ENCODE data around the gene COA3. TPM values are rescaled to one million over a fixed set of nuclear protein-coding genes. Genes with fewer than 3 reads are reported as not detected.

COA3 gene
- total RNA-seq, 1 donor from 2014 or later = 51.2 TPM

- H3K4me3 Mint-ChIP-seq (ENCODE audit: low read depth) = no peak overlapping the region
- no peaks in the 10 kb centered on the region for H3K9me3 Mint-ChIP-seq
- no peak for DNase-seq (ENCODE audit: low spot score)
- intact Hi-C loops (cut with micrococcal nuclease) = loop anchor here (5.0 kb wide), 1 partner anchor 106 kb away; the partner anchor contains the start of gene PLEKHH3
- H3K36me3 Mint-ChIP-seq (ENCODE audit: low read depth) = peaks cover 13% of the 10 kb centered on the region
- peaks cover 11% of the 10 kb centered on the region for H3K4me1 Mint-ChIP-seq (ENCODE audit: low read depth)
- peaks cover 62% of the 10 kb centered on the region for H3K27me3 Mint-ChIP-seq (ENCODE audit: low read depth)
- H3K27ac Mint-ChIP-seq = no peak overlapping the region
Measured at GRCh38 chr17:42783062-42783790, 15.3 kb downstream of the COA3 start.

GRCh38 chr17:42782166-42783061, 16.1 kb downstream of the COA3 start:
- H3K9me3 Mint-ChIP-seq = no peaks in the 10 kb centered on the region
- H3K4me3 Mint-ChIP-seq (ENCODE audit: low read depth) = no peak overlapping the region
- H3K27me3 Mint-ChIP-seq (ENCODE audit: low read depth) = peaks cover 55% of the 10 kb centered on the region
- peaks cover 20% of the 10 kb centered on the region for H3K36me3 Mint-ChIP-seq (ENCODE audit: low read depth)
- H3K4me1 Mint-ChIP-seq (ENCODE audit: low read depth) = peaks cover 11% of the 10 kb centered on the region
- intact Hi-C loops (cut with micrococcal nuclease) = loop anchor here (5.0 kb wide), 1 partner anchor 105 kb away; the partner anchor contains the start of gene PLEKHH3
- DNase-seq (ENCODE audit: low spot score) = no peak
- no peak overlapping the region for H3K27ac Mint-ChIP-seq

DNA sequence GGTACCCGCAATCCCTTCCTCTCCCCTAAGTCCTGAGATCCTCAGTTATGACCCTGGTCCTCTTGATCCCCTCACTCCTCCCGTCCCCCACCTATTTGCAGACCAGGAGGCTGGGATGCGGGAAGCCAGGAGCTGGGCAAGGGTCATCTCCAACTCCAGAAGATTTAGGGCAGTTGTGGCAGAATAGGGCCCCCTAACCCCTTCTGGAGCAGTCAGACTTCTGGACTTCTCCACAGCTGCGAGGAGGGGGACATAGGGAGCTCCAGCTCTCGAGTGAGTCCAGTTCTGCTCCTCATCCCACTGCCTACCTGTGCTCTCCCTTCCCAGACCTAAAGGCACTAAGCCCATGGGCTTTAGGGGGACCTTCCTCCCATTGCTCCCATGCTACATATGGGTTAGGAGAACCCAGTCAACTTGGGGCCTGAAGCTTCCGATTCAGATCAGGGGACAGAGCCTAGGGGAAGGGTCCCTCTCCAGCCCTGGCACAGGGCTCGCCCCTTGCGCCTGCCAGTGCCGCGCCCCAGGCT, 16.8 kb downstream of the COA3 start:
- intact Hi-C loops (cut with micrococcal nuclease) = loop anchor here (5.0 kb wide), 1 partner anchor 104 kb away; the partner anchor contains the start of gene PLEKHH3
- Mint-ChIP-seq H3K27me3 (ENCODE audit: low read depth) (peaks cover 53% of the 10 kb centered on the region), H3K9me3 (no peaks in the 10 kb centered on the region), H3K4me1 (ENCODE audit: low read depth) (peaks cover 11% of the 10 kb centered on the region), H3K36me3 (ENCODE audit: low read depth) (peaks cover 23% of the 10 kb centered on the region), H3K27ac (no peak overlapping the region), H3K4me3 (ENCODE audit: low read depth) (no peak overlapping the region)
- DNase-seq (ENCODE audit: low spot score) = no peak

- H3K36me3 Mint-ChIP-seq (ENCODE audit: low read depth) = peaks cover 28% of the 10 kb centered on the region
- no peak overlapping the region for H3K4me3 Mint-ChIP-seq (ENCODE audit: low read depth)
- H3K9me3 Mint-ChIP-seq = no peaks in the 10 kb centered on the region
- peaks cover 49% of the 10 kb centered on the region for H3K27me3 Mint-ChIP-seq (ENCODE audit: low read depth)
- no peak for DNase-seq (ENCODE audit: low spot score)
- peaks cover 11% of the 10 kb centered on the region for H3K4me1 Mint-ChIP-seq (ENCODE audit: low read depth)
- H3K27ac Mint-ChIP-seq = no peak overlapping the region
- intact Hi-C loops (cut with micrococcal nuclease) = loop anchor here (5.0 kb wide), 1 partner anchor 104 kb away; the partner anchor contains the start of gene PLEKHH3
Measured at GRCh38 chr17:42780851-42781638, 17.5 kb downstream of the COA3 start.

- Mint-ChIP-seq H3K27ac (no peak within 1 kb of the TSS), H3K36me3 (ENCODE audit: low read depth) (peaks cover 36% of the 10 kb centered on the region), H3K9me3 (no peaks in the 10 kb centered on the region), H3K4me1 (ENCODE audit: low read depth) (peaks cover 11% of the 10 kb centered on the region), H3K4me3 (ENCODE audit: low read depth) (no peak within 1 kb of the TSS), H3K27me3 (ENCODE audit: low read depth) (peaks cover 43% of the 10 kb centered on the region)
- intact Hi-C loops (cut with micrococcal nuclease) = loop anchor here (5.0 kb wide), 1 partner anchor 103 kb away; the partner anchor contains the start of gene PLEKHH3
- no peak for DNase-seq (ENCODE audit: low spot score)
Measured at GRCh38 chr17:42779936-42780850, 18.3 kb downstream of the COA3 start, which contains the start of gene WNK4. TSS of gene WNK4 (plus strand) at chr17:42780610. CDS start at chr17:42780699, 89 bp downstream.

- no peak overlapping the region for H3K4me3 Mint-ChIP-seq (ENCODE audit: low read depth)
- H3K36me3 Mint-ChIP-seq (ENCODE audit: low read depth) = peaks cover 42% of the 10 kb centered on the region
- peaks cover 12% of the 10 kb centered on the region for H3K4me1 Mint-ChIP-seq (ENCODE audit: low read depth)
- intact Hi-C loops (cut with micrococcal nuclease) = no loop called here
- no peaks in the 10 kb centered on the region for H3K9me3 Mint-ChIP-seq
- H3K27me3 Mint-ChIP-seq (ENCODE audit: low read depth) = peaks cover 36% of the 10 kb centered on the region
- DNase-seq (ENCODE audit: low spot score) = no peak
- no peak overlapping the region for H3K27ac Mint-ChIP-seq
Measured at GRCh38 chr17:42779304-42779935, 19.1 kb downstream of the COA3 start.

- no peak for DNase-seq (ENCODE audit: low spot score)
- Mint-ChIP-seq H3K9me3 (no peaks in the 10 kb centered on the region), H3K27me3 (ENCODE audit: low read depth) (peaks cover 28% of the 10 kb centered on the region), H3K27ac (no peak overlapping the region), H3K4me1 (ENCODE audit: low read depth) (peaks cover 16% of the 10 kb centered on the region), H3K36me3 (ENCODE audit: low read depth) (peaks cover 42% of the 10 kb centered on the region), H3K4me3 (ENCODE audit: low read depth) (no peak overlapping the region)
- intact Hi-C loops (cut with micrococcal nuclease) = no loop called here
Measured at GRCh38 chr17:42778570-42778969, 19.9 kb downstream of the COA3 start.

GRCh38 chr17:42775534-42776098, 22.9 kb downstream of the COA3 start:
- H3K4me3 Mint-ChIP-seq (ENCODE audit: low read depth) = peak overlapping the region; percentile 19

DNA sequence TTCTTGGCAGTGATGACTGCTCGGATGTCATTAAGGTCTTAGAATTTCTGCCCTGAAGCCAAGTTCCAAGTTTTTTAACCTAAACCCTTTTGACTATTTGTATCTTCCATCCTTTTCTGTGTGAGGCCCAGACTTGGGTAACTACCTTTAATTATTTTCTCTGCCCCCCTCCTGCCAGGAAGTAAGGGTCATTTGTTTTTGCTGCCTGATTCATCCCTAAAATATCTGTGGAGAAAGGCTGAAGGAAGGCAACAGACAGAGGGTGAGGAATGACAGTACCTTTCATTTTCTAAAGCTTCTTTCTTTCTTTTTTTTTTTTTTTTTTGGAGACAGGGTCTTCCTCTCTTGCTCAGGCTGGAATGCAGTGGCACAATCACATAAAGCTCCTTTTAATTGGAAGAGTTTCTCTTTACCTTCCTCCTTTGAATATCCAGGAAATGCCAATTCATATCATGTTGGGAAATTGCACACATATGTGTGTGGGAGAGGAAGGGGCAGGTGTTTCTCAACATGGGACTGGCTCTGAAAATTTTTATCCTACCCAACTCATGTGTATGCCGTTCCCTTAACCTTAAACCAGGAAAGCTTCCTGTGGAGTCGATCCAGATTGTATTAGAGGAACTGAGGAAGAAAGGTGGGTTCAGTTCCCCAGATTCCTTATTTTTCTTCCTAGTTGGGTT, 24.3 kb downstream of the COA3 start:
- Mint-ChIP-seq H3K27me3 (ENCODE audit: low read depth) (no peaks in the 10 kb centered on the region), H3K27ac (peak overlapping the region; percentile 93), H3K9me3 (no peaks in the 10 kb centered on the region), H3K4me3 (ENCODE audit: low read depth) (peak overlapping the region; percentile 98), H3K36me3 (ENCODE audit: low read depth) (peaks cover 35% of the 10 kb centered on the region), H3K4me1 (ENCODE audit: low read depth) (peaks cover 19% of the 10 kb centered on the region)
- intact Hi-C loops (cut with micrococcal nuclease) = no loop called here
- no peak for DNase-seq (ENCODE audit: low spot score)

More at GRCh38 chr17:42775534-42776098, 22.9 kb downstream of the COA3 start:
- peaks cover 5% of the 10 kb centered on the region for H3K27me3 Mint-ChIP-seq (ENCODE audit: low read depth)
- H3K27ac Mint-ChIP-seq = no peak overlapping the region
- no peaks in the 10 kb centered on the region for H3K9me3 Mint-ChIP-seq
- intact Hi-C loops (cut with micrococcal nuclease) = no loop called here
- DNase-seq (ENCODE audit: low spot score) = no peak
- H3K36me3 Mint-ChIP-seq (ENCODE audit: low read depth) = peaks cover 42% of the 10 kb centered on the region
- H3K4me1 Mint-ChIP-seq (ENCODE audit: low read depth) = peaks cover 19% of the 10 kb centered on the region

DNA sequence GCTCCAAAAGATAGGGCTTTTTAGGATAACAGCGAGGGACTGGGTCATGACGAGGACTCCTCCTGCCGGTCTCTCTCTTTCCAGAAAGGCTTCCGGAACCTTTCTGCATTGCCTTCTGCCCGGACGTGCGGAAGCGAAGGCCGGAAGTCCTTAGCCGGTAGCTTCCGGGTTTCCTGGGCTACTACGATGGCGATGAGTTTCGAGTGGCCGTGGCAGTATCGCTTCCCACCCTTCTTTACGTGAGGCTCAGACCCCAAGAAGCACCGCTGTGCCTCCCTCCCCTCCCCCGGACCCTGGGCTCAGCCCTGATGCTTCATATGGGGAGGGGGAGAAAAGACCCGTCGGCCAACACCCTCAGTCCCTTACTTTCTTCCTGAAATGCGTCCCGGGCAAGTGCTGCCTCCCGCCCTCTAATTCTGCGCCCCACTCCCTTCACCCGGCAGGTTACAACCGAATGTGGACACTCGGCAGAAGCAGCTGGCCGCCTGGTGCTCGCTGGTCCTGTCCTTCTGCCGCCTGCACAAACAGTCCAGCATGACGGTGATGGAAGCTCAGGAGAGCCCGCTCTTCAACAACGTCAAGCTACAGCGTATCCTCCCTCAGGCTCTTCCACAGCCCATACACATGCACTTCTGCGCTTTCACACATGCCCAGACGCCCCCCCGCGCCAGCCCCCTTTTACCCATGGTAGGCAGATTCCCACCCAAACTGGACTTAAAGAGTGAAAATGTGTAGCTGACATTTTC, 25.0 kb downstream of the COA3 start, which contains the start of gene VPS25:
TSS of gene VPS25 (plus strand) at position 160 of the 746 bp plus-strand sequence. CDS start at position 187, 27 bp downstream.
- Mint-ChIP-seq H3K27me3 (ENCODE audit: low read depth) (no peaks in the 10 kb centered on the region), H3K4me1 (ENCODE audit: low read depth) (peaks cover 19% of the 10 kb centered on the region)

More for the DNA sequence above, 25.0 kb downstream of the COA3 start, which contains the start of gene VPS25:
- intact Hi-C loops (cut with micrococcal nuclease) = no loop called here
- Mint-ChIP-seq H3K9me3 (no peaks in the 10 kb centered on the region), H3K4me3 (ENCODE audit: low read depth) (peak within 1 kb of the TSS; percentile 98), H3K27ac (peak within 1 kb of the TSS; percentile 93), H3K36me3 (ENCODE audit: low read depth) (peaks cover 32% of the 10 kb centered on the region)
- peak; percentile 68 for DNase-seq (ENCODE audit: low spot score)
